K562 (cell line): Measurements from ENCODE around the gene TJP3.

Source experiments
- BRD4 ChIP-seq: fragments of 200-600 bp; sonication (generic); IDR thresholded peaks from 2 replicates; pipeline ENCODE4 v1.6.1; 2017; ENCODE audit warnings: inconsistent platforms
- CTCF ChIP-seq, 3 experiments: IDR thresholded peaks in 2 of 3; conservative IDR thresholded peaks in 1 of 3; 2 replicates each; pipeline ENCODE4 v1.5.1; 2011 to 2012; ENCODE audit warnings: low read length in 3 of 3, mild to moderate bottlenecking in 3 of 3, control low read depth in 2 of 3, improper control_type of control experiment in 1 of 3, inconsistent platforms in 1 of 3, low read depth in 1 of 3, mixed read lengths in 1 of 3, moderate library complexity in 1 of 3; ENCODE audit not compliant: insufficient read depth in 2 of 3
- DPF2 ChIP-seq: fragments of 450-650 bp; IDR thresholded peaks from 2 replicates; pipeline ENCODE4 v1.6.1; 2016
- E2F4 ChIP-seq: sonication (generic); formaldehyde crosslinking; IDR thresholded peaks from 2 replicates; pipeline ENCODE4 v1.8.0; 2022; ENCODE audit warnings: mild to moderate bottlenecking, low read depth, missing genetic modification reagents
- HDGF ChIP-seq: fragments of 450-650 bp; IDR thresholded peaks from 2 replicates; pipeline ENCODE4 v1.6.1; 2016
- REST ChIP-seq, 2 experiments: fragments of 450-650 bp; formaldehyde crosslinking in 1 of 2; IDR thresholded peaks; 2 replicates each; pipeline versions ENCODE4 v1.4.0 to v1.6.1; 2014 to 2020; ENCODE audit warnings: mild to moderate bottlenecking in 2 of 2, borderline replicate concordance in 1 of 2, low read depth in 1 of 2
- SMAD1 ChIP-seq: fragments of 150-350 bp; IDR thresholded peaks from 2 replicates; pipeline ENCODE4 v1.6.1; 2014; ENCODE audit warnings: low read length, low read depth; ENCODE audit not compliant: partially characterized antibody
- ZNF121 ChIP-seq: sonication (generic); formaldehyde crosslinking; conservative IDR thresholded peaks from 2 replicates; pipeline ENCODE4 v1.8.0; 2022; ENCODE audit warnings: missing genetic modification reagents
- ZNF146 ChIP-seq: IDR thresholded peaks from one replicate; pipeline ENCODE4 v1.6.1; 2018; ENCODE audit warnings: missing compliant biosample characterization; ENCODE audit not compliant: unreplicated experiment
- ZNF695 ChIP-seq: fragments of 450-650 bp; formaldehyde crosslinking; IDR thresholded peaks from 2 replicates; pipeline ENCODE4 v1.4.0; 2020; ENCODE audit warnings: mild to moderate bottlenecking, moderate library complexity
- ZNF740 ChIP-seq, 3 experiments: fragments of 200-800 bp in 1 of 3; sonication (Bioruptor generic) in 1 of 3; sonication (generic) in 1 of 3; formaldehyde crosslinking in 1 of 3; IDR thresholded peaks; 2 replicates each; pipeline versions ENCODE4 v1.6.1 to v1.8.0; 2016 to 2022; ENCODE audit warnings: mild to moderate bottlenecking in 2 of 3, missing compliant biosample characterization in 2 of 3, missing genetic modification characterization in 2 of 3, missing genetic modification reagents in 1 of 3

GRCh38 chr19:3684817-3685410 is 23.3 kb upstream of the TJP3 start:
- no peak for TF ChIP-seq HDGF
- TF ChIP-seq CTCF (IDR thresholded peaks at IDR 0.05 in 2 of 3, conservative IDR thresholded peaks at IDR 0.05 in 1 of 3; ENCODE audit: insufficient read depth in 2 of 3, low read depth in 1 of 3, low read length in 3 of 3) = no peak
- no peak for TF ChIP-seq E2F4 (CRISPR knock-in tag)
- no peak for TF ChIP-seq REST (IDR thresholded peaks at IDR 0.05; ENCODE audit: borderline replicate concordance)
- no peak for TF ChIP-seq REST (CRISPR knock-in tag; IDR thresholded peaks at IDR 0.05; ENCODE audit: low read depth)
- no peak for TF ChIP-seq ZNF146 (CRISPR knock-in tag)
- no peak for TF ChIP-seq BRD4
- TF ChIP-seq ZNF740 (CRISPR knock-in tag; IDR thresholded peaks at IDR 0.05) = no peak
- no peak for TF ChIP-seq ZNF740 (tag; IDR thresholded peaks at IDR 0.05)
- no peak for TF ChIP-seq DPF2
- no peak for TF ChIP-seq ZNF121 (CRISPR knock-in tag)
- no peak for TF ChIP-seq SMAD1
- no peak for TF ChIP-seq ZNF695 (CRISPR knock-in tag)
